GM18508 (cell line): Measurements from ENCODE around the gene NCSTN.

Experiments
- ATAC-seq: cut with Tn5 transposase; IDR thresholded peaks from one replicate; pipeline ENCODE4 v1.9.1; 2021; ENCODE audit warnings: moderate number of reproducible peaks; ENCODE audit not compliant: insufficient read depth, unreplicated experiment

The NCSTN gene

DNA sequence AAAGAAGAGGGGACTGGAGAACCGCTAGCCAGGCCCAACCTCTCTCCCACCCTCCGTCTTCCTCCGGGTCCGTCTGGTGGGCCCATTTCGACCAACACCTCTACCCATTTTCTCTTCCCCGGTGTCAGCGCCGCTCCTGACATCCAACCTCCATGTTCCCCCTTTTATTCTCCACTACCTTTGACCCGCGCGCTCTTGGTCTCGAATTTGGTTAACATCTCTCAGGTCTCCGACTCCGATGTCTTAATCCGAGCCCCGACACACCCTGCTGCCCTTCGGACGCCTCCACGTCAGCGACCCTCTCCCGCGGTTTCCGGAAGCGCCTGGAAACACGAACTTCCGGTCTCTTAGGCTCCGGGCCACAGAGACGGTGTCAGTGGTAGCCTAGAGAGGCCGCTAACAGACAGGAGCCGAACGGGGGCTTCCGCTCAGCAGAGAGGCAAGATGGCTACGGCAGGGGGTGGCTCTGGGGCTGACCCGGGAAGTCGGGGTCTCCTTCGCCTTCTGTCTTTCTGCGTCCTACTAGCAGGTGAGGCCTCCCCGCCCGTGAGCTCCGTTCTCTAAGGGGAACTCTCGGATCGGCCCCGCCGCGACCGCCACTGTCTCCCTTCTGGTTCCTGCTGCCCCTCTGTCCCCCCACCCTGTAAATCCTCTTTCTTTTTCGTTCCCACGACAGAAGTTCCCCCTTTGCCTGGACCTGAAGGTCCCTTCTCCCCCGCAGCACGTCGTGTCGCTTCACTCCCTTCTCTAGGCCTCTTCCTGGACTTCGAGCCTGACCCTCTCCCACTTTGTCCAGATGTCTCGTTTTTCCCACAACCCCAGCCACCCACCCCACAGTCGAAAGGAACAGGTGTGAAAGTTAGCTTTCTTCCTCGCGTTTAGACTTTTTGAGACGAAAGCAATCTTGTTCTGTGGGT lies at the start of gene NCSTN, which contains the start of gene COPA:
Gene NCSTN (plus strand): TSS at position 431 of the 917 bp plus-strand sequence. CDS start 14 bp downstream, at position 445.
Gene COPA (minus strand): TSS at position 298 of the 917 bp plus-strand sequence. CDS start 80 bp downstream, at position 218.
- ATAC-seq, result peak; percentile 82

DNA sequence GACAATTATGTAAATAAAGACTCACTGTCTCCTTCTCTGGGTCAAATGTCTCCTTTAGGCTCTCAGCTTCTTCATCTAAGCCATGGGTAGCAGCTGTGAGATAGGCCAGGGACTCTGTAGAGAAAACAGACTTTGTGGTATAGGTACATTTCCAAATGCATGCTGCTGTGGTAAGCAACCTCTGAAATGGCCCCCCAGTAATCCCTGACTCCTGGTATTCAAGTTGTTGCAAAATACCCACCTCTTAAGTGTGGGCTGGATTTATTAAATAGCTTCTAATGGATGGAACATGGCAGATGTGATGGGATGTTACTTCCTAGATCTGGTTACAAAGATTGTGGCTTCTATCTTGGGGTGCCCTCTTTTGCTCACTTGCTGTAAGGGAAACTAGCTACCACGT lies 47.1 kb upstream of the NCSTN start:
- ATAC-seq, result no peak

DNA sequence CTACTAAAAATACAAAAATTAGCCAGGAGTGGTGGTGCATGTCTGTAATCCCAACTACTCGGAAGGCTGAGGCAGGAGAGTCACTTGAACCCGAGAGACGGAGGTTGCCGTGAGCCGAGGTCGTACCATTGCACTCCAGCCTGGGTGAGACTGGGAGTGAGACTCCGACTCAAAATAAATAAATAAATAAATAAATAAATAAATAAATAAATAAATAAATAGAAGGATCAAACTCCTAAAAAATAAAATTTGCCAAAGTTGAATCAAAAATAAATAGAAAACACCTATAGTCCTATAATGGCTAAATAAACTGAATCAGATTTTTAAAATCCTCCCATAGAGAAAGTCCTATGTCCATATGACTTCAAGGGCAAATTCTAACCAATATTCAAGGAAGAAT lies 43.0 kb upstream of the NCSTN start:
- ATAC-seq, result no peak

DNA sequence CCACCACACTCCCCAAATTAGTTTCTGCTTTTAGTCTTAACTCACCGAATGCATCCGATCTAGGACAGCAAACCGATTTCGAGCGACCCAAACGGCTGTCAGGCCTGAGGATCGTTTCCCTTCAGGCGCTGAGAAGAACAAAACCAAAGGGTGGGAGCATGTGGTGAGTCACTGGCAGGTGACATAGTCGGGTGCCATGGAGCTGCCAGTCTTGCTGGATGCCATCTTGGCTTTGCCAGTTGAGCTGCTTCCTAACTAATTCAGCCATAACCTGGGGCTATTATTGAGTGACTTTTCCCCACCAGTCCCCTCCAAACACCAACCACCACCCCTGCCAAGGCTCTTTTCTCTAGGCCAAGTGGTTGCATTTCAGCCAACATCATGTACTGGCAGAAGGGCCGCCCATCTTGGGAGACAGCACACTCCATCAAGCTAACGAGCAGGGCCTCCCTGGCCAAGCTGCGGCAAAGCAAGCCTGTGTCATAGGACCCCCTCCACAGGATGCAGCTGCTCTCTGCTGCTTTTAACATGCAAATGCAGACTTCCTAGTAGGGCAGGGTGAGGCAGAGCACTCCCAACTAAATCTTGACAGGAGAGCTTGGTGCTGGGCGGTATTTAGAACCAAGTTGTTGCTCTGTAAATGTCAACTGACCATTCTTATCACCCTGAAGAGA lies 35.9 kb upstream of the NCSTN start:
- ATAC-seq, result no peak

DNA sequence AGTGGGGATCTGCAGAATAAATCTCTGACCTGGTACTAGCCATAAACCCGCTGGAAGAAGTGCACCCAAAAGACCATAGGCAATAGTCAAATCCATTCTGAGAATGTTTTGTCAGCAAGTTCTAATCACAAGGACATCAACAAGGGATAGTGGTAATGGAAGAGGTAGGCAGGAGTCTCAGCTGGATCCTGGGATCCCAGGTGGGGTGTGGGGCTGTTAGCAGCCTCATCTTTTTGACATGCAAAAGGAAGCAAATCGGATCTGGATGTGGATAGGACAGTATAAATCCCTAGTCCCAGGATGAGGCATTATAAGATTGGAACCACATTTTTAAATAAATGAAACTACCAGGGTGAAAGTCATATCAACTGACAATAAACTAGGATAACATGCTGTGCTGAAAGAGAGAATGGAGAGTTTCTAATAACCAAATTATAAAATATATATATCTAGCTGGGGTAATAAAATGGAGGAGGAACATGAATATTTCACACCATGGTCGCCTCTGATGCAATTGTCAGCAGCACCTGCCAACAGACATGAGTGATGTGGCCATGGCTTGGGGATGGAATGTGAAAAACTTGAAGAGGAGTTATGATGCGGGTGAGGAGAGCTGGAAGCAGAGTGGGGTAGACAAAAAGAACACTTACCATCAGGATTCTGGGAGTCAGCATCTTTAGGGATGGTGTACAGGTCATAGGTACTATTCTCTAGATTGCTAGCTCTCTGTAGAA lies 34.6 kb upstream of the NCSTN start:
- ATAC-seq, result no peak

DNA sequence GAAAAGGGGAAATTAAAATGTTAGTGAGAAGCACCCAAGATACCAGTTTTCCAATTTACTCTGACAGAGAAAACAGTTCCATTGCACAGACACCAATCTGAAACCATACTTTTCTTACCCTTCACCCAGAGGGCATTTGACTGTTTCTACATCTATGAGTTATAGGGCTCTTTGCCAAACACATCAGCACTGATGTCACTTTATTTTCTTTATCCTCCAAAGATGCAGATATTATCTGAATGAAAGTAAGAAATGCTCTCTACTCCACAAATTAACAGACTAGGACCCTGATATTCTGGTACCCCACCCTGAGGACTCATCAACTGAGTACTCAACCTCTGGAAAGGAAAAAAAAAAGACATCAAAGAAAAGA lies 34.0 kb upstream of the NCSTN start:
- ATAC-seq, result no peak

DNA sequence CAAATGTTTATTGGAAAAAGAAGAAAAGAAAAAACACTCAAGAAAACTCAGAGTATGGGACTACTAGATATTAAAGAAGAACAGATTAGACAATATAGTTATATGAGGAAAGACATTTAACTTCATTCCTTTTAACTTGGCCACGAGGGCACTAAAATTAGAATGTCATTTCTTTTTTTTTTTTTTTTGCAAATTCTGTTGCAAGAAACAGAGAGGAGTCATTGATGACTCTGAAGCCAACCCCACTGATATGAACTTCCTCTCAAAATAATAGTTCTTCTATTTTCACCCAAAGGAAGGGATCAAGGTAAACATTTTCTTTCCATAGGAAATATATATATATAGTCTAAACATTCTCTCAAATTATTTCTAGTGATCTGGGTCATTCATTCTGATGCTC lies 33.6 kb upstream of the NCSTN start:
- ATAC-seq, result no peak

DNA sequence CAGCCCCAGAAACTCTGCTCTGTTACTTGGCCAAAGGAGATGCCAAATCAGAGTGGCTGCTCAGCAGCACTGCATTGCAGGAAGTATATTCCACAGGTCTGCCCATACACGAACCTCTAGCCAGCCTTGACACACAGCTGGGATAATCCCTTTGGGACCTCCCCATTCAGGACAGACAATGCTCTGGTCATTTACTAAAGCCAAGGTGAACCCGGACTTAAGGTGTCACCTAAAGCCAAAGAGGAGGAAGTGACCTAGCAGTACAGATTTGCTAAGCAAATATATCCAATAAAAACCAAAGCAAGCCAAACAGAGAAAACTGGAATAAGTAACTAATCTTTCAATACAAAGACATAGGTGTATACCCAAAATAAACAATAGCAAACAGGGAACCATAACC lies 27.8 kb upstream of the NCSTN start:
- ATAC-seq, result no peak

DNA sequence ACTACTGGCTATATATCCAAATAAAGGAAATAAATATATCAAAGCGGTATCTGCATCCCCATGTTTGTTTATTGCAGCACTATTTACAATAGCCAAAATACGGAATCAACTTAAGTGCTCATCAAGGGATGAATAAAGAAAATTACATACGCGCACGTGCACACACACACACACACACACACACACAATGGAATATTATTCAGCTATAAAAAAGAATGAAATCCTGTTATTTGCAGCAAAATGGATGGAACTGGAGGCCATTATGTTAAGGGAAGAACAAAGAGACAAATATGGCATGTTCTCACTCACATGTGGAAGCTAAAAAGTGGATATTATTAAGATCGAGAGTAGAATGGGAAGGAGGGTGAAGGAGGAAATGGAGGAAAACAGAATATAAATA lies 20.4 kb upstream of the NCSTN start:
- no peak for ATAC-seq

DNA sequence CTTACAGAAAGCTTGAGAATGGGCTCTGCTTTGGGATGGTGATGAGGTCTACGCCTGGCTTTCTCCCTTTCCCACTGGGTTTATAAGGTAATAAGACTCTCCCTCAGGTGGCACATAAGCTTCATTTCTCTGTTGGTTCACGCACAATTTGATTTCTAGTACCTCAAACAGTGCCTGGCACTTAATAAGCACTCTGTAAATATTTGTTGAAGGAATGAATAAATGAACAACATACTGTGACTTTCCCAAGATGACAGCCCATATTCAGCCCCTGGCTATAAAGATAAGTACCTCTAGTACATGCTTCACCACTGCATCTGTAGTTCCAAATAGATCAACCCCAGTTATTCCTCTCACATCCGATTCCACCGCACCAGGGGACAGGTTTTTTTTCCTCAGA lies 17.9 kb upstream of the NCSTN start:
- no peak for ATAC-seq

DNA sequence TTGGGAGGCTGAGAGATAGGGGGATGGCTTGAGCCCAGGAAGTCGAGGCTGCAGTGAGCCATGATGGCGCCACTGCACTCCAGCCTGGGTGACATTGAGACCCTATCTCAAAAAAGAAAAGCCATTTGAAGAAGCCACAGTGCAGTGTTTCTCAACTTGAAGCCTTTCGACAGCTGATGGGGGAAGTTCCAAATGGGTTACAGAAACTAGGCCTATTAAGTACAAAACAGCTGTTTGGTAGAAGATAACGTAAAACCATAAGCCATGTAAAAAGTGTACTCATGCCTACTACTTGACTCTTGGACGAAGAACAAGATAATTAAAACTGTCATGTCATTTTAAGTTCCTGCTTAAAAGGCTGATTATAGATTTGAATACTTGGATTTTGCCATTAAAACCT lies 16.8 kb upstream of the NCSTN start:
- no peak for ATAC-seq

DNA sequence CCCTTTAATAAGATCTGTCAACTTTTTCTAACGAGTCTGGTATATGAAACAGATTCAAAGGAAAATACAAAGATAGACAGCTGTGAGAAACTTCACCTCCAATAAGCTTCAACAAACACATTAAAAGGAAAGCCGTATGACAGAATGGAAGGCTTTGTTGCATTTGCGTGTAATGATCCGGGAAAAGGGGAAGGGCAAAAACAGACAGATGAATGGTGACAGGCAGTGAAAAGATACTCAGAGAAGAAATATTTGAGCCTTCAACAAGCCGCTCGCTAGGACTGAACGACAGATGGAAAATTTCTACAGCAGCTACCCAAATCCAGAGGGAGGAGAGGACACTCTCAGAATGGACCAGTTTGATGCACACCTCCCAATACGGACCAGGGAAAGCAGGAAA lies 15.0 kb upstream of the NCSTN start:
- no peak for ATAC-seq

DNA sequence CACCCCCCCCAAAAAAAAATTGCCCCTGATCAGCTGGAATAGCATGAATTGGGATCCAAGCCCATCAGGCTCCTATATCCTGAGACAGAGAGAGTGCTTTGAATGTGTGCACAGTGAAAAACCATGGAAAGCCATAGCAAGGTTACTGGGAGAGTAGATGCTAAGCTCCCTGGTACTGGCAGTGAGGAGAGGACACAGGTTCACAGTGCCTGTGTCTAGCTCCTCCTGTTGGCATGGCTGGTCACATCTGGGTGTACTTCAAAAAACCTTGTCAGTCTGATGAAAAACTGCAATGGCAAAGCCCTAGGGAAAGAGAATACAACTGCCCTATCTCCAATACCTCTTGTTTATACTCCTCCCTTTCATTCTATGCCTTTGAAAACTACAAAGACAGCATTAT lies 13.1 kb upstream of the NCSTN start:
- ATAC-seq, result no peak

DNA sequence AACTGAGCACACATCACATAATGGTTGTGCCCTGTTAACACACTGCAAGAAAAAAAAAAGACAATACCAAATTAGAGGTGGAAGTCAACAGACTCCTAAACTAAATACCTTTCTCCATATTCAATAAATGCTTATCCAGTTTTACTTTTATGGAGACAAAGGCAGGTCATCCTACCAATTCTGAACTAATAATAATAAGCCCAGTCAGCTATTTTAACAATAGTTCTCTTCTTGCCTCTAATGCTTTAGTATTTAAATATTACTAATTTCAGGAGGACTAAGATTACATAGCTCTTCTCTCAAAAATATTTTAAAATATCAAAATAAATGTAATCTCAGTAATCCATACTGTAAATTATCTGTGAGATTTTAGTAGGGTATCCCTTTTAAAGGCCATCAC lies 10.7 kb upstream of the NCSTN start:
- ATAC-seq, result no peak

DNA sequence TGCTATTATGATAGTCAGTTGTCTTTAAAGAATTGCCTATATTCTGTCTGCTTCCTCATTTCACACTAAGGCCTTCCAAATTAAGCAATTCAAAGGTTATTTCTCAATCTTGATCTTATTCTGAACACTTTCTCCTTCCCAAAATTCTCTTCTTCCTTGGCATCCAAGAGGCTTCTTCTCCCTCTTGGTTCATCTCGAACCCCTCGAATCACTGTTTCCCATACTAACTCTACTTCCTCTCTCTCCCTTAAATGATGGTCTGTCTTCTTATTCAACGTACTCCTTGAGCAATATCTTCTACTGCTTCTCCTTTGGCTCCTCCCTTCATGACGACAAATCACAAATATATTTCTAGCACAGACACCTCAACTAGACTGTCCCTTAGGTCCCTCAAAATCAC lies 4.6 kb upstream of the NCSTN start:
- ATAC-seq, result no peak

DNA sequence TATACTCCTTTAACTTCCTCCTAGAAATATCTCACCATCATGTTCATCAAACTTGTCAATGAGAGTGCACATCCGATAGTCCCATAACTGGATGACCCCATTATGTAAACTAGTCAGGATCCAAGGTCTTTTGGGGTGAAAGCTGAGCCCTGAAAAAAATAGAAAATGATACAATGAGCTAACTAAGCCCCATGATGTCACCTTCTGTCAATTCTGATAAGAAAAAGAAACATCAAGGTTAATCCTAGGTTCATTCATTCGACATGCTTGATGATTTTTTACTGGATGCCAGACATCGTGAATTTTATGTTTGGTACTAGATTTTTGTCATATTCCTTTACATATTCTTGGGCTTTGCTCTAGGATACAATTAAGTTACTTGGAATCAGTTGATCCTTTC lies 3.0 kb upstream of the NCSTN start:
- no peak for ATAC-seq

DNA sequence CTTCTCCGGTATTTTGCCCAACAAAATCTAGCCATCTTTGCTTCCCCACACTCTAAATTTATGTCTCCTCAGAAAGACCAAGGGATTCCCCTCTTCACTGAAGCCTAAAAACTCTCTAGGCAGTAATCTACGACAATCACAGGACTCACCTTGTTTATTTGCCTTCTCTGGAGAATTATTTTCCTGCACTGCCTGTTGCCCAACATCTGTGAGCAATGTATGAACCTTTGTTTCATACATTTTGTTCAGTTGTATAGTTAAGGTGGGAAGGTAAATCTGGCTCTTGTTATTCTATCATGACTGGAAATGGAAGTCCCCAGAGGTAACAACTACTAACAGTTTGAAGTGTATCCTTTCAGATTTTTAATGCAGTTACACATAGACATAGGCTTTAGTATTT lies 2.3 kb upstream of the NCSTN start:
- ATAC-seq, result no peak

DNA sequence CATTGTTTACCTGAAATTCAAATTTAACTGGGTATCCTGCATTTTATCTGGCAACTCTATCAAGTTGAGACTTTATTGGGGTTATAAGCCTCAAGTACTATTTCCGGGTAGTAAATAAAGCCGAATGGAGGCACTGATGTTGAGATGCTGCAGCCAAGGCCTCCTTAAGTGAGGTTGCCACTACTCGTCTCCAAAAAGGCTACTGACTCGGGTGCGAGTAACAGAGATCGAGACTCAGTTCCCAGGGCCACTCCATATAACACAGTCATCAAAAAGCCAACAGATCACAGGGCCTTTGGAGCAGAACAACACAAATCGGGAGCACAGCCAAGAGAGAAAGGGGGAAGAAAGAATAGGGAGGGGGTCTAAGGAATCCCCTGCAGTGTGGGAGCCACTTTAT lies 657 bp upstream of the NCSTN start:
- no peak for ATAC-seq

DNA sequence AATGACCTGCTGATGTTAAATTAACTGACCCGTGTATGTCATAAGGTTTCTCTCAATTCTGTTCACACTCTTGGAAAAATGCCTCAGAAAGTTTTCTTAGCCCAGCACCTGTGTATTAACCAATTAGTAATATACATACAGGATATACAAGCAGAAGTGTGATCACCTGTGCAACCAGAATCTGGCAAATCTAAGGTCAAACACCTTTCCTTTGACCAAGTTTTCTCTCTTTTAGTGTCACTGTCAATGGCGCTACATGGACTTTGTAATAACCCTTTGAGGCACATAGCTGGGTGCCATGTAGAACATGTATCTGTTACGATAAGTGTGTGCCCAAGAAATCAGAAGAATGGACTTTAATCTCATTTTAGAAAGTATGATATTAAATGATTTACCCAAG lies 1.1 kb downstream of the NCSTN start:
- ATAC-seq, result no peak

DNA sequence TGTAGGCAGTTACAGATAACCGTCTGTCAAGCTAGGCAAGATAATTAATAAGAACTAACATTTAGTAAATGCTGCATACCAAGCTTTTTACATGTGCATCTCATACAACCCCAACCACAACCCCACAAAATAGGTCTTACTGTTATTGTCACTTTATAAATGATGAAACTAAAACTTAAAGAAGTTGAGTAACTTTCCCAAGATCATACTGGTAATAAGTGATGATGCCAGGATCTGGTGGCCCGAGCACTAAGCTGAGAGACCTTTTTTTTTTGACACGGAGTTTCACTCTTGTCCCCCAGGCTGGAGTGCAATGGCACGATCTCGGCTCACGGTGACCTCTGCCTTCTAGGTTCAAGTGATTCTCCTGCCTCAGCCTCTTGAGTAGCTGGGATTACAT lies 1.8 kb downstream of the NCSTN start:
- ATAC-seq, result no peak

DNA sequence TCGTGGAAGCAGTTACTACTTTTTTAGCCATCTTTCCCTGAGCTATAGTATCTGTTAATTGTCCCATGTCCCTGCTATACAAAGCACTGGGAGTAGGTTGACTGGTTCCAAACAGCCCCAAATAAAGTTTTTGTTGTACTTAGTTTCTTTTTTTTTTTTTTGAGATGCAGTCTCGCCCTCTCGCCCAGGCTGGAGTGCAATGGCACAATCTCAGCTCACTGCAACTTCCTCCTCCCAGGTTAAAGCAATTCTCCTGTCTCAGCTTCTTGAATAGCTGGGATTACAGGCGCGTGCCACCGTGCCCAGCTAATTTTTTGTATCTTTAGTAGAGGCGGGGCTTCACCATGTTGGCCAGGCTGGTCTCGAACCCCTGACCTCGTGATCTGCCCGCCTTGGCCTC lies 3.3 kb downstream of the NCSTN start:
- no peak for ATAC-seq
